Measurements from ENCODE around the gene CDK5R2. TPM values are rescaled to one million over a fixed set of nuclear protein-coding genes. Genes with fewer than 3 reads are reported as not detected.
A peak's percentile ranks its signal among the peaks of the same experiment; 100 is the strongest.

CDK5R2 gene
- total RNA-seq, 2 donors from 2014 or later = not detected

DNA sequence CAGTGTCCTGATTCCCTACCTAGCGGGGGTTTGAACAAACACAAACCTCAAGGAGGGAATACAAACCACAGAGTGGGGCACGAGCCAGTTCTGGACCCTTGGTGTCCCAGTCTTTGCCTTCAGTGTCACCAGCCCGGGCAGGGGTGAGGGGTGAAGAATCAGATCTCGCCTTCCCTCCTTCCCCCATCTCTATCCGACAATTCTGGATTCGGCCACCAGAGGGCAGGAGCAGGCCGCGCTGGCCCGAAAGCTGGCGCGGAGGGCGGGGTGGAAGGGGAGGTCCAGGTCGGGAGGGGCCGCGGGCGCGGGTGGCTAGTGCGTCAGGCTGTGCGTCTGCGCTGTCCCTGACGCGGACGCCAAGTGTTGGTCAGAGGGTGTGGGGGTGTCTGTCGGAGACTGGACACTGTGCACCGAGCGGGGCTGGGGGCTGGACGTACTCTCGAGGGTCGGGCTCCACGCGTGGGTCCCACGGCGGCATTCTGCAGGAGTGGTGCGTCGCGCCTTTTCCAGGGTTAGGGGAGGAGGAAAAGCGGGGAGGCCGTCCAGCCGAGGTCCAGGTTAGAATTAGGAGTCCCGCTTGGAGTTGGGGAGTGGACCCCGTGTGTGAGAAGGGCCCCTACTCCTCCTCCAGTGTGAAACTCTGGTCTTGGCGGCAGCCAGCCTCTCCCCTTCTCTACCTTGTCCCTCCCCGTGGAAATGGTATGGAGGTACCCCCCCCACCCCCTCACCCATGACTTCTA is 36.7 kb downstream of the CDK5R2 start:
- TF ChIP-seq POLR2AphosphoS5 (IDR thresholded peaks at IDR 0.05) = peak; percentile 91
- TF ChIP-seq, protein P1, sequence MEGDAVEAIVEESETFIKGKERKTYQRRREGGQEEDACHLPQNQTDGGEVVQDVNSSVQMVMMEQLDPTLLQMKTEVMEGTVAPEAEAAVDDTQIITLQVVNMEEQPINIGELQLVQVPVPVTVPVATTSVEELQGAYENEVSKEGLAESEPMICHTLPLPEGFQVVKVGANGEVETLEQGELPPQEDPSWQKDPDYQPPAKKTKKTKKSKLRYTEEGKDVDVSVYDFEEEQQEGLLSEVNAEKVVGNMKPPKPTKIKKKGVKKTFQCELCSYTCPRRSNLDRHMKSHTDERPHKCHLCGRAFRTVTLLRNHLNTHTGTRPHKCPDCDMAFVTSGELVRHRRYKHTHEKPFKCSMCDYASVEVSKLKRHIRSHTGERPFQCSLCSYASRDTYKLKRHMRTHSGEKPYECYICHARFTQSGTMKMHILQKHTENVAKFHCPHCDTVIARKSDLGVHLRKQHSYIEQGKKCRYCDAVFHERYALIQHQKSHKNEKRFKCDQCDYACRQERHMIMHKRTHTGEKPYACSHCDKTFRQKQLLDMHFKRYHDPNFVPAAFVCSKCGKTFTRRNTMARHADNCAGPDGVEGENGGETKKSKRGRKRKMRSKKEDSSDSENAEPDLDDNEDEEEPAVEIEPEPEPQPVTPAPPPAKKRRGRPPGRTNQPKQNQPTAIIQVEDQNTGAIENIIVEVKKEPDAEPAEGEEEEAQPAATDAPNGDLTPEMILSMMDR (IDR thresholded peaks at IDR 0.05) = peak; percentile 82 to 98 (median 96)
- peak; percentile 66 for TF ChIP-seq POLR2A (IDR thresholded peaks at IDR 0.05)
- H3K36me3 ChIP-seq = no peaks in the 10 kb centered on the region
- peaks cover 21% of the 10 kb centered on the region for H3K4me1 ChIP-seq (replicated peaks)
- intact Hi-C loops (cut with DNase I) = no loop called here
- H3K4me3 ChIP-seq = peak overlapping the region; percentile 22 to 27
- peak overlapping the region; percentile 89 to 92 for H3K27ac ChIP-seq
- 5% methylated on average over 43 of the region's 43 CpGs for WGBS
- H3K27me3 ChIP-seq (replicated peaks; ENCODE audit: insufficient read depth) = peaks cover 8% of the 10 kb centered on the region
- DNase-seq (ENCODE audit: low spot score) = peak; percentile 87
- H3K9me3 ChIP-seq = no peaks in the 10 kb centered on the region

DNA sequence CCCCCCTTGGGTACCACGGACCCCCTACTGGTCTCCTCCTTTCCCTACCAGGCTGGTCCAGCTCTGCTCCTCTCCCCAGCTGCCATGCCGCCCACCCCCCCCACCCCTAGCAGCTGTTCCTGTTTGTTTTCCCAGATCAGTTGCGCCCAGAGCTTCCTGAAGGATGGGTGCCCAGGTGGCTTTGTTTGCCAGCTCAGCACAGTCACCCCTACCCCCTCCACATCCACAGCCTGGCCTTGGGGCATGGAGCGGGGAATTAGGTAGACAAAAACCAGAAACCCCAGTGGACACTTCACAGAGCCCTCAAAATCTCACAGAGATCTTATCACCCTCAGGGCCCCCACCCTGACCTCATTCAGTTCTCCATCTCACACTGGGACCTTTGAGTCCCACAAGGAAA is 37.5 kb downstream of the CDK5R2 start:
- peak; percentile 64 for DNase-seq (ENCODE audit: low spot score)
- Histone ChIP-seq H3K27ac (peak overlapping the region; percentile 89 to 92), H3K27me3 (replicated peaks; ENCODE audit: insufficient read depth) (peaks cover 2% of the 10 kb centered on the region), H3K9me3 (no peaks in the 10 kb centered on the region), H3K4me3 (no peak overlapping the region), H3K4me1 (replicated peaks) (peaks cover 22% of the 10 kb centered on the region), H3K36me3 (no peaks in the 10 kb centered on the region)
- 35% methylated on average over 3 of the region's 4 CpGs for WGBS
- intact Hi-C loops (cut with DNase I) = no loop called here
- TF ChIP-seq, protein P1 (IDR thresholded peaks at IDR 0.05) = no peak
- TF ChIP-seq POLR2AphosphoS5 (IDR thresholded peaks at IDR 0.05) = peak; percentile 17

DNA sequence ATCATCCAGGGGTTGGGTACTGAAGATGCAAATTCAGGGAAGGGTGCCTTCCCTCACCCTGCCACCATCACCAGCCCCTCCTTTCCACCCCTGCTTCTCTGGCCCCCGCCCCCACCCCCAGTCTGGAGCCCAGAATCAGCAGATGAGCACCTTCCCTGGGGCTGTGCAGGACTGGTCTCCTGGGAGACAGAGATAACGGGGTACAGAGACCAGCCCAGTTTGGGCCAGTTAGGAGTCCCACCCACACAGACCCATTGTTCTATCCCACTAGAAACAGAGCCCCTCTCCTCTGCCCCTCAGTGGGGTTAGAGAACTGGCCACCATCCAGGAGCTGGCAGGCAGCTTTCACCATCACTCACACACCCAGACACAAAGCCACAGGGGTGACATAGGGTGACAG is 38.3 kb downstream of the CDK5R2 start:
- intact Hi-C loops (cut with DNase I) = no loop called here
- 63% methylated on average over 2 of the region's 2 CpGs for WGBS
- peaks cover 27% of the 10 kb centered on the region for H3K4me1 ChIP-seq (replicated peaks)

DNA sequence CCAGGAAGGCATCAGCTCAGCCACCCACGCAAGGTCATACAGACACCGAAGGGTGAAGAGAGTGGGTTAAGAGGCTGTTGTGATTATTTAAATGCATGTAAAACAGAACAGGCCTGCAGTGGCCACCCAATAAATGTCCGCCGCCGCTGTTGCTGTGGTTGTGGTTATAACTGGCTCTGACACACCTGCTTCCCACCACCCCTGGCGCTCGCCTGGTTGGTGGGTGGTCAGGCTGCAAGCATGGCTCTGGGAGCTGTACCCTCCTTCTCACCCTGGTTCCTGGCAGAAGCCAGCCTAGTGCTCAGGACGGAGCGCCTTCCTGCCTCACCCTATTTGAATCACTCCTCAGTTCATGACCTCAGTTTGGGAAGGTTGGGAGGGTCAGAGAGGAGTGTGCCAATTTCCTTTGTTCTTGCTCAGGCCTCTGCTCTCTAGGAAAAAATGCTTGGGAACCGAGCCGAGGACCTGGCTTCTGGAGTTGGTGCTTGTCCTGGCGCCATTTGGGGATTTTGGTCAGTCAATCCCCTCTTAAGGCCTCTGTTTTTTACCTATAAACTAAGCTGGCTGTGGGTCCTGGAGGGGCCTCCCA is 39.0 kb downstream of the CDK5R2 start:
- H3K27me3 ChIP-seq (replicated peaks; ENCODE audit: insufficient read depth) = no peaks in the 10 kb centered on the region
- no peaks in the 10 kb centered on the region for H3K36me3 ChIP-seq
- H3K27ac ChIP-seq = peak overlapping the region in 1 of 2 donors; percentile 8
- no peaks in the 10 kb centered on the region for H3K9me3 ChIP-seq
- no peak for TF ChIP-seq POLR2A (IDR thresholded peaks at IDR 0.05)
- TF ChIP-seq, protein P1 (IDR thresholded peaks at IDR 0.05) = no peak
- TF ChIP-seq POLR2AphosphoS5 (IDR thresholded peaks at IDR 0.05) = no peak
- WGBS = 67% methylated on average over 12 of the region's 12 CpGs
- H3K4me3 ChIP-seq = no peak overlapping the region
- intact Hi-C loops (cut with DNase I) = no loop called here
- peaks cover 23% of the 10 kb centered on the region for H3K4me1 ChIP-seq (replicated peaks)
- DNase-seq (ENCODE audit: low spot score) = no peak

More for the DNA sequence above, 38.3 kb downstream of the CDK5R2 start:
- H3K36me3 ChIP-seq = no peaks in the 10 kb centered on the region
- H3K4me3 ChIP-seq = no peak overlapping the region
- H3K9me3 ChIP-seq = no peaks in the 10 kb centered on the region
- peak overlapping the region; percentile 89 to 92 for H3K27ac ChIP-seq
- no peak for DNase-seq (ENCODE audit: low spot score)
- TF ChIP-seq POLR2AphosphoS5 (IDR thresholded peaks at IDR 0.05) = no peak
- TF ChIP-seq, protein P1 (IDR thresholded peaks at IDR 0.05) = no peak
- TF ChIP-seq POLR2A (IDR thresholded peaks at IDR 0.05) = no peak
- no peaks in the 10 kb centered on the region for H3K27me3 ChIP-seq (replicated peaks; ENCODE audit: insufficient read depth)

All from prostate gland (tissue), 2 donors.